Ovary (tissue), 3 donors: Measurements from ENCODE around the gene ANKRD27.

Source experiments
- CTCF ChIP-seq, 3 donors: fragments of 450-650 bp in 2 of 3; fragments of 200-600 bp in 1 of 3; IDR thresholded peaks; one replicate each; pipeline versions ENCODE4 v1.5.1 to v1.8.0; 2016 to 2022; ENCODE audit warnings: antibody characterized with exemption in 3 of 3, mild to moderate bottlenecking in 1 of 3
- EP300 ChIP-seq: sonication (generic); formaldehyde crosslinking; IDR thresholded peaks from one replicate; pipeline ENCODE4 v1.6.1; 2017; ENCODE audit warnings: antibody characterized with exemption
- POLR2A ChIP-seq: fragments of 450-650 bp; IDR thresholded peaks from one replicate; pipeline ENCODE4 v1.6.1; 2017; ENCODE audit warnings: antibody characterized with exemption, mild to moderate bottlenecking, moderate library complexity
- donor health status: DM: no; HTN: no; CAD: no.

GRCh38 chr19:32605544-32605943 is 69.4 kb downstream of the ANKRD27 start:
- TF ChIP-seq CTCF (IDR thresholded peaks at IDR 0.05) (no peak), POLR2A (no peak), EP300 (no peak)
